ENCODE results near the gene MRAS.

DNA sequence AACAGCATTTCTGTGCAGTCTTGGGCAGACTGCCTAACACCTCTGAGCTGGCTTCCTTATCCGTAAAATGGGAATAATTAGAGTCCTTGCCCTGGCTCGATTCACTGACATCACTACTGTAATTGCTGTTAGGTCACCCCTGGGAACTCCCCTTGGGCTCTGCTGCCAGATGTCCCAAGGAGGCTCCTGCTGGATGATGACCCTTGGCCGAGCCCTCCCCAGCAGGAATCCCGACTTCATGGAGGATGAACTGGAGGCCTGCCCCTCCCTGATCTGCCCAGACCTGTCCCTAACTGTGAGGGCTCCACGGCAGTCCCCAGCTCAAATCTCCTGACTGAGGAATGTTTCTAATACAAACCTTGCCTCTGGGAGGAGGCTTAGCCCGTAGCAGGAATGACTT, 104.1 kb downstream of the MRAS start:
- TF ChIP-seq, protein P1, sequence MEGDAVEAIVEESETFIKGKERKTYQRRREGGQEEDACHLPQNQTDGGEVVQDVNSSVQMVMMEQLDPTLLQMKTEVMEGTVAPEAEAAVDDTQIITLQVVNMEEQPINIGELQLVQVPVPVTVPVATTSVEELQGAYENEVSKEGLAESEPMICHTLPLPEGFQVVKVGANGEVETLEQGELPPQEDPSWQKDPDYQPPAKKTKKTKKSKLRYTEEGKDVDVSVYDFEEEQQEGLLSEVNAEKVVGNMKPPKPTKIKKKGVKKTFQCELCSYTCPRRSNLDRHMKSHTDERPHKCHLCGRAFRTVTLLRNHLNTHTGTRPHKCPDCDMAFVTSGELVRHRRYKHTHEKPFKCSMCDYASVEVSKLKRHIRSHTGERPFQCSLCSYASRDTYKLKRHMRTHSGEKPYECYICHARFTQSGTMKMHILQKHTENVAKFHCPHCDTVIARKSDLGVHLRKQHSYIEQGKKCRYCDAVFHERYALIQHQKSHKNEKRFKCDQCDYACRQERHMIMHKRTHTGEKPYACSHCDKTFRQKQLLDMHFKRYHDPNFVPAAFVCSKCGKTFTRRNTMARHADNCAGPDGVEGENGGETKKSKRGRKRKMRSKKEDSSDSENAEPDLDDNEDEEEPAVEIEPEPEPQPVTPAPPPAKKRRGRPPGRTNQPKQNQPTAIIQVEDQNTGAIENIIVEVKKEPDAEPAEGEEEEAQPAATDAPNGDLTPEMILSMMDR (IDR thresholded peaks at IDR 0.05): no peak
- TF ChIP-seq POLR2A (IDR thresholded peaks at IDR 0.05): no peak
